Measurements from ENCODE around the gene PIGZ.

PIGZ gene

GRCh38 chr3:197011780-197012539 is 43.3 kb upstream of the PIGZ start:
- no peak for TF ChIP-seq CTCF (IDR thresholded peaks at IDR 0.05; ENCODE audit: low read depth, low read length)
- no peak for DNase-seq (ENCODE audit: low read depth, low spot score)
- no peak overlapping the region for H3K4me3 ChIP-seq (ENCODE audit: low read depth, low read length)
- in situ Hi-C loops (cut with HindIII; ENCODE audit: low sequenced_read_pairs), result no loop called here

DNA sequence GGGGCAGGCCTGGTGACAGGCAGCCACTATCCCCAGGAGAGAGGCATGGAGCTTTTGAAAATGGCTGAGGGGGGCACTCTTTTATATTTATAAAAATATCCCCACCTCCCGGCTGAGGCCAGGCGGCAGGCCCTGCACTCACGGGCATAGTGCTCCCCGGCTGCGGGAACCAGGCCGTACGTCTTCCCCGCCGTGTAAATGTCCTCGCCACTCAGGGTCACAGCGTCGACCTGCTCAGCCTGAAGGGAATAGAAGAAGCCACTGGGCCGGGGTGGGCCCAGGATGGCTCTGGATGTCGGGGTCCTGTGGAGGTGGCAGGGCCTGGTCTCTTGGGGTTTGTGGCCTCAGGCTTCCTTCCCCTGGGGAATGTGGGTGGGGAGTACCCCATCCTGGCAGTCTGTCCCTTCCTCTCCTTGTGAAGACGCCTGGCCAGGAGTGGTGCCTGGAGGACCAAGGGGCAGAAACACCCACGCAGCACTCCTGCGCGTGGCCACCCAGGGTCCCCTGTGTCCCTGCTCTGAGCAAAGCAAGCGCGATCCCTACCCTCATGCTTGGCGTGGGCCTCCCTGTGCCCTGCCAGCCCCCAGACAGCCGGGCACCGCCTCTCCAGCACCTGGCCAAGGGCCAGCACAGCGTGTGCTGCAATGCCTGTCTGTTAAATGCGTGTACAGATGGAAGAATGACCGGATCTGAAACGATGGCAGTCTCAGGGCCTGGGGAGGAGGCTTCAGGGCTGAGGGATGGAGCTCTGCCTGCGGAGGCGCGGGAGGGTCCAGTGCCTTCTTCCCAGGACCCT is 42.1 kb upstream of the PIGZ start:
- in situ Hi-C loops (cut with HindIII; ENCODE audit: low sequenced_read_pairs), result no loop called here
- DNase-seq (ENCODE audit: low read depth, low spot score), result no peak
- no peak for TF ChIP-seq CTCF (IDR thresholded peaks at IDR 0.05; ENCODE audit: low read depth, low read length)
- H3K4me3 ChIP-seq (ENCODE audit: low read depth, low read length), result no peak overlapping the region

GRCh38 chr3:197009532-197010019 is 40.9 kb upstream of the PIGZ start:
- DNase-seq (ENCODE audit: low read depth, low spot score), result no peak
- in situ Hi-C loops (cut with HindIII; ENCODE audit: low sequenced_read_pairs), result no loop called here
- H3K4me3 ChIP-seq (ENCODE audit: low read depth, low read length), result no peak overlapping the region
- no peak for TF ChIP-seq CTCF (IDR thresholded peaks at IDR 0.05; ENCODE audit: low read depth, low read length)

- DNase-seq (ENCODE audit: low read depth, low spot score), result no peak
- no peak overlapping the region for H3K4me3 ChIP-seq (ENCODE audit: low read depth, low read length)
- in situ Hi-C loops (cut with HindIII; ENCODE audit: low sequenced_read_pairs), result no loop called here
- no peak for TF ChIP-seq CTCF (IDR thresholded peaks at IDR 0.05; ENCODE audit: low read depth, low read length)
These were observed 40.0 kb upstream of the PIGZ start for GRCh38 chr3:197008436-197009209.

DNA sequence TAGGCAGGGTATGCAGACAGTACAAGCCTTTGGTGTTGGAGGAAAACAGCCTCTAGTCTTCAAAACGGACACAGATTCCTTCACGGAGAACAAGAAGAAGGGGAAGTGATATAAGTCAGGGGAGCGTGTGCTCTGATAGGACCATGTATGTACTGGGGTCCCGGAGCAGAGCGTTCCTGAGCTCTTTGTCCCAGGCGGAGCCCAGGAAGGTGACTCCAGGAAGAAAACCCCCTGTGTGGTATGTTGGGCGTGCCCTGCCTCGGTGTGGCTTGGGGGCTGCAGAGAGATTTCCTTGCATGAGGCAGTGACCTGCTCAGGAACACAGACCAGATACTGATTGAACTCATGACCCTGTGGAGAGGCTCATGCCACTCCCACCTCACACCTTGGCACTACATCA is 39.3 kb upstream of the PIGZ start:
- in situ Hi-C loops (cut with HindIII; ENCODE audit: low sequenced_read_pairs), result no loop called here

More for the DNA sequence above, 39.3 kb upstream of the PIGZ start:
- H3K4me3 ChIP-seq (ENCODE audit: low read depth, low read length), result no peak overlapping the region
- no peak for TF ChIP-seq CTCF (IDR thresholded peaks at IDR 0.05; ENCODE audit: low read depth, low read length)
- DNase-seq (ENCODE audit: low read depth, low spot score), result no peak
